Heart right ventricle (tissue), 16 donors: ENCODE measurements around the gene BPIFB2. TPM values are rescaled to one million over a fixed set of nuclear protein-coding genes. Genes with fewer than 3 reads are reported as not detected.

ENCODE experiments used
- ATAC-seq, 8 donors: fragments of 200-7000 bp; cut with Tn5 transposase; one replicate each; pipeline ENCODE4 v1.9.1; 2020; ENCODE audit warnings: mild to moderate bottlenecking in 8 of 8, moderate library complexity in 8 of 8, moderate number of reproducible peaks in 1 of 8
- DNase-seq, 2 donors: peaks; one replicate each; pipeline ENCODE4 v3.0.0-alpha.2; 2020
- H3K27ac ChIP-seq, 10 donors: fragments of 200-600 bp; sonication (generic) in 2 of 10; one replicate each; pipeline versions ENCODE4 v1.5.0 to v1.8.0; 2020 to 2022; ENCODE audit warnings: mild to moderate bottlenecking in 3 of 10
- H3K27me3 ChIP-seq, 7 donors: fragments of 200-600 bp; one replicate each; pipeline ENCODE4 v1.8.0; 2021 to 2022; ENCODE audit warnings: mild to moderate bottlenecking in 2 of 7
- H3K36me3 ChIP-seq, 9 donors: fragments of 200-600 bp; sonication (generic) in 1 of 9; one replicate each; pipeline versions ENCODE4 v1.5.0 to v1.8.0; 2020 to 2022; ENCODE audit warnings: mild to moderate bottlenecking in 2 of 9
- H3K4me1 ChIP-seq, 9 donors: fragments of 200-600 bp; sonication (generic) in 1 of 9; one replicate each; pipeline versions ENCODE4 v1.5.0 to v1.8.0; 2020 to 2022; ENCODE audit warnings: mild to moderate bottlenecking in 4 of 9
- H3K4me3 ChIP-seq, 10 donors: fragments of 200-600 bp; sonication (generic) in 2 of 10; one replicate each; pipeline versions ENCODE4 v1.5.0 to v1.8.0; 2020 to 2022; ENCODE audit warnings: mild to moderate bottlenecking in 7 of 10, moderate library complexity in 2 of 10
- H3K9me3 ChIP-seq, 11 donors: fragments of 200-600 bp in 10 of 11; sonication (generic) in 2 of 11; one replicate each; pipeline versions ENCODE4 v1.5.0 to v1.8.0; 2013 to 2022; ENCODE audit warnings: mild to moderate bottlenecking in 2 of 11, control low read depth in 1 of 11, moderate library complexity in 1 of 11
- CTCF ChIP-seq, 9 donors: fragments of 200-600 bp; sonication (generic) in 2 of 9; IDR thresholded peaks; one replicate each; pipeline versions ENCODE4 v1.5.0 to v1.8.0; 2021 to 2022; ENCODE audit warnings: antibody characterized with exemption in 9 of 9, mild to moderate bottlenecking in 5 of 9, moderate library complexity in 1 of 9
- WGBS, 2 donors: extraction: QIAGEN DNeasy Blood & Tissue Kit; methylation state at CpG; one replicate each; pipeline ENCODE4 v1.1.7; 2013; ENCODE audit warnings: inconsistent platforms in 1 of 2; 5-methylcytosine and 5-hydroxymethylcytosine counted together
- intact Hi-C, 10 donors: fragments of 100-400 bp; cut with DNase I; formaldehyde crosslinking; loops; one replicate each; pipeline versions ENCODE4 v1.11.1 to v1.14.2; 2022
- polyA plus RNA-seq, 2 donors: library from polyadenylated mRNA; stranded (reverse); fragments of 200-250 nt; gene quantifications; one replicate each; pipeline ENCODE4 v1.2.3, GENCODE V29; 2013
- total RNA-seq, 10 donors: library from RNA; stranded (reverse); fragmentation: NEBNext Ultra II Directional in 3 of 10; extraction: Animal tissue kit (Norgen Biotek cat#: 25700) in 3 of 10; gene quantifications; one replicate each; pipeline versions ENCODE4 v1.2.1 to v1.2.4, GENCODE V29; 2021 to 2023
- donor health status: Arrhythmogenic right ventricular cardiomyopathy.
- donor health status: ischemic (EF 13 %, LVEDD 7.1; RV severe dilation, severe dysfunction).
- donor health status: healthy with polysubstance abuse.
- donor health status: DM: no; HTN: yes; CAD: no.
- donor health status: DM: no; HTN: no; CAD: no.
- donor health status: ischemic (EF 25% LVEDD 6.9; RV normal size, moderate dysfunction).
- donor health status: ischemic (EF 25% LVEDD 5.7; RV mildly dilated, moderate dysfunction).
- donor health status: healthy.
- donor health status: DM: yes; HTN: yes; CAD: no.
- donor health status: Ischemic cardiomyopathy.
- donor health status: ischemic (EF 35%, LVEDD 5.7; RV mildly dilated, moderate dysfunction).
- donor health status: nonischemic (EF 11% LVEDD 7.7; RV severe dilation, severe dysfunction).
- donor health status: DM: yes; HTN: yes; CAD: no.
- donor health status: PGD.
- donor health status: ischemic (EF 29% LVEDD 5.4; RV normal size, mild dysfunction).
- donor health status: nonischemic (EF 23%, LVEDD 6.1; RV moderate dilation, normal function).

Gene BPIFB2
- total and polyA plus RNA-seq, 12 donors, result not detected

DNA sequence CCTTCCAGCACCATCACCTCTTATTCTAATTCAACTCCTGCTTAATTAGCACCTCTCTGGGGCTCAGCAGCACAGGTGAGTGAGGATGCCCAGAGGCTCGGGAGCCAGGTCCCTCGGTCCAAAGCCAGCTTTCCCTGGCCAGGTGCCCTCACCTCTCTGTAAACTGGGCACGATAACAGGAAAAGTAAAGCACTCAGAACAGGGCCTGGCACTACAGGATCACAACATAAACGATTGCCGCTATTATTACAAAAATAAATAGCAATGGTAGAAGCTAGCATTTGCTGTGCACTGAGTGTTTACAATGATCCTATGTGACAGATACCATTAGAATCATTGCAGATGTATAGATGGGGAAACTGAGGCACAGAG lies 2.6 kb downstream of the BPIFB2 start:
- no peaks in the 10 kb centered on the region for H3K36me3 ChIP-seq
- H3K4me3 ChIP-seq, result no peak overlapping the region
- 77 to 85% methylated on average over 5 of the region's 5 CpGs for WGBS, 2 donors
- TF ChIP-seq CTCF (IDR thresholded peaks at IDR 0.05), result no peak
- H3K9me3 ChIP-seq, result peaks cover 0 to 10% (median 0%) of the 10 kb centered on the region in 11 donors
- H3K4me1 ChIP-seq, result no peaks in the 10 kb centered on the region
- H3K27me3 ChIP-seq, result peaks cover 0 to 19% (median 16%) of the 10 kb centered on the region in 7 donors
- DNase-seq (no peak), ATAC-seq (no peak)
- intact Hi-C loops, result no loop called here
- H3K27ac ChIP-seq, result no peak overlapping the region

DNA sequence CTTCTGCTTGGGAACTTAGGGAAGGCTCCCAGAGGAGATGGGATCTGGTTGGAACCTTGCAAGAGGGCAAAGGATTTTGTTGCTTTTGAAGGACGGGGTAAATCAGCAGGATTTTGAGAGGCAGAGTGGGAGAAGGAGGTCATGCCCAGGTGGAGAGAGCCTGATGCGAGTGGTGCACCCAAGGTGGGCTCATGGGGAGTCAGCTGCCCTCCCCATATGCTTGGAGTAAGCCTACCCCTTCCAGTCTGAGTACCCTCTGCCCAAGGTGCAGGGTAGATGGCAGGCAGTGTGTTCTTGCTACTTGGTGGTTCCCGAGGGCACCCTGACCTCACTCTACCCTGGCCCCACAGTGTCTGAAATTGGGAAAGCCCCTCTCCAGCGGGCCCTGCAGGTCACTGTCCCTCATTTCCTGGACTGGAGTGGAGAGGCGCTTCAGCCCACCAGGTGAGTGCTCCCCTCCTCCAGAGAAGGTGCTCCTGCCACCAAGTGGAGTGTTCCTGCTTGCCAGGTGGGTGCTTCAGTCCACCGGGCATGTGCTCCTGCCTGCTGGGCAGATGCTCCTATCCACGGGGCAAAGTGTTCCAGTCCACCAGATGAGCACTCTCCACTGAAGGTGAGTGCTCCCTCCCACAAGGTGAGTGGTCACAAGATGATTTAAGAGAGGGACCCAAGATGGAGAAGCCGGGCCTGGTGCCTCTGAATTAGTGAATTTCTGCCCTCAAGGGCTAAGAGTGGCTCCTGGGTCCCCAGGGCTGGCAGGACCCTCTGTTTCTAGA lies 3.4 kb downstream of the BPIFB2 start:
- no peak for TF ChIP-seq CTCF (IDR thresholded peaks at IDR 0.05)
- DNase-seq (no peak), ATAC-seq (no peak)
- H3K27ac ChIP-seq, result no peak overlapping the region
- H3K4me1 ChIP-seq, result no peaks in the 10 kb centered on the region
- peaks cover 0 to 20% (median 16%) of the 10 kb centered on the region in 7 donors for H3K27me3 ChIP-seq
- WGBS, 2 donors, result 88 to 91% methylated on average over 8 of the region's 8 CpGs
- no peaks in the 10 kb centered on the region for H3K36me3 ChIP-seq
- intact Hi-C loops, result no loop called here
- H3K9me3 ChIP-seq, result peaks cover 0 to 3% (median 0%) of the 10 kb centered on the region in 11 donors
- H3K4me3 ChIP-seq, result no peak overlapping the region

DNA sequence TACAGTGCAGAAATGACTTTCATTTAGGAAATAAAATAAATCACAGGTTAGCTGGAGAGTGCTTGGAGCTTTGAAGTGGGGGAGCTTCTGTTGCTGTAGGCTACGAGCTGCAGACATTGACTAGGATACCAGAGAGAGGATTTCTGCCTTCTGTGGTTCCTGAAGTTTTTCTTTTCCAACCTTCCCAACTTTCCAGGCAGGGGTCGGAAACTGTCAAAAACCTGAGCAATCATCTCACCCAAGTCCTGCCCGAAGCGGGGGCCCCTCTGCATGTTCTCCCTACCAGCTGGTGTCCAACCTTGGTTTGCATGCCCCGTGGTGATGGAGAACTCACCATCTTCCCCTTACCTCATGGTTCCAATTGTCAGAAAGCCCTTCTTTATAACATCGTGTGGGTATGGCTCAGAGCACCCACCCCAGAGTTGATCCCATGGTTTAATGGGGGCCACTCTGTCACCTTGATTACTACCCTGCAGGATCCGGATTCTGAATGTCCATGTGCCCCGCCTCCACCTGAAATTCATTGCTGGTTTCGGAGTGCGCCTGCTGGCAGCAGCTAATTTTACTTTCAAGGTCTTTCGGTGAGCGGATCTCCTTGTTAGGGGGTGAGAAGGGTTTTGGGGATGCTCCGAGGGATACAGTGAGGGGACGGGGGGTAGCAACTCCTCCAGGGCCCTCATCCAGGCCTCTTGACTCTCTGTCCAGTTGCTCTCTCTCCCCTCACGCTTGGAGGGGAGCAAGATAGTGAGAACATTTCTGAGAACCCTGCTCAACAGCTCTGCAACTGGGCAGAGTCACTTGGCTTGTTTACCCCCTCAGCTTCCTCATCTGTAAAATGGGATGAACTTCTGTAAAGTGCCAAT lies 5.1 kb downstream of the BPIFB2 start:
- intact Hi-C loops, result no loop called here
- no peak overlapping the region for H3K4me3 ChIP-seq
- H3K4me1 ChIP-seq, result no peaks in the 10 kb centered on the region
- ATAC-seq (no peak), DNase-seq (no peak)
- H3K27me3 ChIP-seq, result peaks cover 0 to 30% (median 18%) of the 10 kb centered on the region in 7 donors
- 82 to 86% methylated on average over 15 of the region's 15 CpGs for WGBS, 2 donors
- no peak for TF ChIP-seq CTCF (IDR thresholded peaks at IDR 0.05)
- H3K9me3 ChIP-seq, result no peaks in the 10 kb centered on the region
- no peaks in the 10 kb centered on the region for H3K36me3 ChIP-seq
- no peak overlapping the region for H3K27ac ChIP-seq

DNA sequence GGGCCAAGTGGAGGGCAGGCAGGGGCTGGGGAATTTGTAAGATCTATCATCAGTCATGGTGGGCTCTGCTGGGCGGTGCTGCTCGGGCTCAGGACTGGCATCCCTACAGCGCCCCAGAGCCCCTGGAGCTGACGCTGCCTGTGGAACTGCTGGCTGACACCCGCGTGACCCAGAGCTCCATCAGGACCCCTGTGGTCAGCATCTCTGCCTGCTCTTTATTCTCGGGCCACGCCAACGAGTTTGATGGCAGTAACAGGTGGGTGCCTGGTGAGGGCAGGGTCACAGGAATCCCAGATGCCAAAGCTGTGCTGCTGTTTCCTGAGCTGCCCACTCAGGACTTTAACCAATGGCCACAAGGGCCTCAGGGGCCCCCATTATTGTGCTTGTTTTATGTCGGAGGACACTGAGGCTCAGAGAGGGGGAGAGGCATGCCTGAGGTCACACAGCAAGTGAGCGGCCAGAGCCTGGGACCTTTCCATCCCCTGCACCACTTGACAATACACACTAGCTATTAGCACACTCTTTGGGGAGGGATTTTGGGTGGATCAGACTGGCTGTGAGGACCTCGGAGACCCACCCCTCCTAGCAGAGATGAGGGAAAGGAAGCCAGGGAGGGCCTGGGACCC lies 6.3 kb downstream of the BPIFB2 start:
- no peaks in the 10 kb centered on the region for H3K4me1 ChIP-seq
- no peak overlapping the region for H3K4me3 ChIP-seq
- H3K27ac ChIP-seq, result no peak overlapping the region
- DNase-seq (no peak), ATAC-seq (no peak)
- 73% methylated on average over 12 of the region's 12 CpGs for WGBS, 2 donors
- intact Hi-C loops, result no loop called here
- H3K9me3 ChIP-seq, result no peaks in the 10 kb centered on the region
- no peak for TF ChIP-seq CTCF (IDR thresholded peaks at IDR 0.05)
- no peaks in the 10 kb centered on the region for H3K36me3 ChIP-seq
- peaks cover 0 to 30% (median 18%) of the 10 kb centered on the region in 7 donors for H3K27me3 ChIP-seq
